CD14-positive monocyte (primary cell): ENCODE data around the gene EXTL1. TPM values are rescaled to one million over a fixed set of nuclear protein-coding genes. Genes with fewer than 3 reads are reported as not detected.

Experiments used
- DNase-seq, 3 donors: peaks; one replicate each; pipeline ENCODE4 v3.0.0-alpha.2; 2011 to 2022
- H2AFZ ChIP-seq: 2 replicates; pipeline ENCODE4 v1.6.0; 2012; ENCODE audit warnings: mild to moderate bottlenecking, low read depth, low read length, inconsistent platforms; ENCODE audit not compliant: insufficient read depth, poor library complexity, severe bottlenecking
- H3K27ac ChIP-seq, 2 donors: 1 replicate in 1 of 2; 2 replicates in 1 of 2; pipeline ENCODE4 v1.5.1; 2012 to 2013; ENCODE audit warnings: low read length in 2 of 2, control low read depth in 1 of 2, inconsistent platforms in 1 of 2, low read depth in 1 of 2, mild to moderate bottlenecking in 1 of 2
- H3K27me3 ChIP-seq, 2 donors: one replicate each; pipeline versions ENCODE4 v1.6.0 to v1.6.1; 2011 to 2013; ENCODE audit warnings: low read length in 2 of 2; ENCODE audit not compliant: control insufficient read depth in 2 of 2, insufficient read depth in 2 of 2
- H3K36me3 ChIP-seq, 2 donors: replicated peaks in 1 of 2; 1 replicate in 1 of 2; 2 replicates in 1 of 2; pipeline versions ENCODE4 v1.5.1 to v1.6.1; 2012 to 2013; ENCODE audit warnings: low read length in 2 of 2, control low read depth in 1 of 2, inconsistent platforms in 1 of 2, mild to moderate bottlenecking in 1 of 2; ENCODE audit not compliant: insufficient read depth in 2 of 2, control insufficient read depth in 1 of 2
- H3K4me1 ChIP-seq, 2 donors: 1 replicate in 1 of 2; 2 replicates in 1 of 2; pipeline versions ENCODE4 v1.5.1 to v1.6.1; 2012 to 2013; ENCODE audit warnings: low read length in 2 of 2, control low read depth in 1 of 2, inconsistent platforms in 1 of 2, mild to moderate bottlenecking in 1 of 2, moderate library complexity in 1 of 2; ENCODE audit not compliant: insufficient read depth in 2 of 2, control insufficient read depth in 1 of 2
- H3K4me2 ChIP-seq: replicated peaks from 2 replicates; pipeline ENCODE3; 2012; ENCODE audit warnings: low read length, moderate library complexity, mild to moderate bottlenecking; ENCODE audit not compliant: poor library complexity, severe bottlenecking; ENCODE audit errors: extremely low read depth
- H3K4me3 ChIP-seq, 3 experiments: fragments of 200-600 bp in 1 of 3; sonication (generic) in 1 of 3; replicated peaks in 1 of 3; 1 replicate in 2 of 3; 2 replicates in 1 of 3; pipeline ENCODE4 v1.5.1; 2011 to 2013; ENCODE audit warnings: low read length in 3 of 3, mild to moderate bottlenecking in 3 of 3, control low read depth in 2 of 3, low read depth in 2 of 3, inconsistent platforms in 1 of 3, moderate library complexity in 1 of 3
- H3K79me2 ChIP-seq: 2 replicates; pipeline ENCODE4 v1.6.0; 2012; ENCODE audit warnings: mild to moderate bottlenecking, control low read depth, inconsistent platforms, low read length, moderate library complexity; ENCODE audit not compliant: insufficient read depth
- H3K9ac ChIP-seq: 2 replicates; pipeline ENCODE4 v1.6.0; 2017; ENCODE audit warnings: low read length, mild to moderate bottlenecking; ENCODE audit not compliant: insufficient read depth, poor library complexity, severe bottlenecking
- H3K9me3 ChIP-seq, 2 donors: replicated peaks in 1 of 2; 1 replicate in 1 of 2; 2 replicates in 1 of 2; pipeline versions ENCODE4 v1.5.1 to v1.6.1; 2012 to 2013; ENCODE audit warnings: low read length in 2 of 2, control low read depth in 1 of 2; ENCODE audit not compliant: control insufficient read depth in 1 of 2, insufficient read depth in 1 of 2
- H4K20me1 ChIP-seq: 2 replicates; pipeline ENCODE4 v1.6.0; 2012; ENCODE audit warnings: mild to moderate bottlenecking, low read length, control low read depth, moderate library complexity; ENCODE audit not compliant: insufficient read depth
- H3K27ac Mint-ChIP-seq, 7 donors: one replicate each; pipeline ENCODE4 v1.8.0; 2020; ENCODE audit warnings: mild to moderate bottlenecking in 7 of 7, mixed read lengths in 7 of 7, moderate library complexity in 6 of 7, inconsistent platforms in 2 of 7
- H3K27me3 Mint-ChIP-seq, 3 donors: one replicate each; pipeline ENCODE4 v1.8.0; 2021 to 2022; ENCODE audit warnings: low read depth in 3 of 3, mild to moderate bottlenecking in 3 of 3, mixed read lengths in 3 of 3, moderate library complexity in 3 of 3, inconsistent platforms in 1 of 3
- H3K36me3 Mint-ChIP-seq, 2 donors: one replicate each; pipeline ENCODE4 v1.8.0; 2020; ENCODE audit warnings: mixed read lengths in 2 of 2, inconsistent platforms in 1 of 2, mild to moderate bottlenecking in 1 of 2
- H3K4me1 Mint-ChIP-seq: one replicate; pipeline ENCODE4 v1.8.0; 2020; ENCODE audit warnings: mild to moderate bottlenecking, mixed read lengths
- H3K4me3 Mint-ChIP-seq, 2 donors: one replicate each; pipeline ENCODE4 v1.8.0; 2020; ENCODE audit warnings: mild to moderate bottlenecking in 2 of 2, mixed read lengths in 2 of 2, moderate library complexity in 1 of 2
- H3K9me3 Mint-ChIP-seq, 7 donors: one replicate each; pipeline ENCODE4 v1.8.0; 2020 to 2022; ENCODE audit warnings: mixed read lengths in 7 of 7, mild to moderate bottlenecking in 6 of 7, moderate library complexity in 6 of 7, inconsistent platforms in 2 of 7
- CTCF ChIP-seq: fragments of 200-600 bp; IDR thresholded peaks from one replicate; pipeline ENCODE4 v1.8.0; 2022; ENCODE audit warnings: antibody characterized with exemption, mild to moderate bottlenecking
- WGBS: methylation state at CpG from one replicate; pipeline ENCODE4 v1.1.5; 2013; ENCODE audit warnings: missing lambda C conversion rate; ENCODE audit not compliant: insufficient coverage; 5-methylcytosine and 5-hydroxymethylcytosine counted together
- intact Hi-C, 2 donors: fragments of 100-400 bp; cut with micrococcal nuclease; formaldehyde crosslinking; loops; one replicate each; pipeline versions ENCODE4 v1.15.0 to v1.15.1; 2023
- polyA plus RNA-seq, 3 donors: library from polyadenylated mRNA; depleted of rRNA in 1 of 3; unstranded in 2 of 3; stranded (reverse) in 1 of 3; fragments of 300-500 nt in 2 of 3; fragments of >200 nt in 1 of 3; fragmentation: Illumina TruSeq in 2 of 3; gene quantifications; 1 replicate in 2 of 3; 2 replicates in 1 of 3; pipeline ENCODE4 v1.2.3, GENCODE V29; 2012 to 2021

The EXTL1 gene
- polyA plus RNA-seq, 3 donors = not detected

- H3K4me3 ChIP-seq = no peak overlapping the region
- no peak overlapping the region for H3K9ac ChIP-seq
- H3K4me1 Mint-ChIP-seq = peaks cover 46% of the 10 kb centered on the region
- H3K4me3 Mint-ChIP-seq = no peak overlapping the region
- peak overlapping the region; percentile 57 for H3K4me2 ChIP-seq
- H3K27ac ChIP-seq = no peak overlapping the region
- H3K27ac Mint-ChIP-seq = peak overlapping the region in 3 of 7 donors; percentile 25 to 51 (median 27)
- H4K20me1 ChIP-seq = no peaks in the 10 kb centered on the region
- peaks cover 0 to 4% (median 0%) of the 10 kb centered on the region in 7 donors for H3K9me3 Mint-ChIP-seq
- no peak for DNase-seq
- peaks cover 0 to 2% of the 10 kb centered on the region in 2 donors for H3K27me3 ChIP-seq
- intact Hi-C loops = no loop called here
- WGBS = 100% methylated on average over 2 of the region's 6 CpGs
- peaks cover 8 to 24% (median 13%) of the 10 kb centered on the region in 3 donors for H3K27me3 Mint-ChIP-seq
- H3K4me1 ChIP-seq = peaks cover 40 to 46% of the 10 kb centered on the region in 2 donors
- H3K9me3 ChIP-seq = no peaks in the 10 kb centered on the region
- H2AFZ ChIP-seq = no peak overlapping the region
- no peaks in the 10 kb centered on the region for H3K79me2 ChIP-seq
- no peaks in the 10 kb centered on the region for H3K36me3 ChIP-seq
- H3K36me3 Mint-ChIP-seq = peaks cover 0 to 5% of the 10 kb centered on the region in 2 donors
- no peak for TF ChIP-seq CTCF
Measured at GRCh38 chr1:26017606-26018005, 4.0 kb upstream of the EXTL1 start.

- Histone ChIP-seq H3K9me3 (no peaks in the 10 kb centered on the region), H3K27ac (no peak overlapping the region), H3K4me1 (peaks cover 30 to 35% of the 10 kb centered on the region in 2 donors), H3K4me3 (no peak overlapping the region), H3K79me2 (no peaks in the 10 kb centered on the region), H3K27me3 (peaks cover 0 to 2% of the 10 kb centered on the region in 2 donors), H4K20me1 (no peaks in the 10 kb centered on the region), H2AFZ (no peak overlapping the region), H3K4me2 (no peak overlapping the region), H3K9ac (no peak overlapping the region), H3K36me3 (no peaks in the 10 kb centered on the region)
- peaks cover 11 to 30% (median 13%) of the 10 kb centered on the region in 3 donors for H3K27me3 Mint-ChIP-seq
- peaks cover 38% of the 10 kb centered on the region for H3K4me1 Mint-ChIP-seq
- no peak for TF ChIP-seq CTCF
- DNase-seq = no peak
- H3K36me3 Mint-ChIP-seq = peaks cover 0 to 5% of the 10 kb centered on the region in 2 donors
- H3K4me3 Mint-ChIP-seq = no peak overlapping the region
- H3K27ac Mint-ChIP-seq = no peak overlapping the region
- H3K9me3 Mint-ChIP-seq = peaks cover 0 to 4% (median 0%) of the 10 kb centered on the region in 7 donors
- intact Hi-C loops = no loop called here
- WGBS = 0% methylated on average over 1 of the region's 8 CpGs
Measured at GRCh38 chr1:26019641-26020315, 1.8 kb upstream of the EXTL1 start.
